Hepatocyte (in vitro differentiated cells): Measurements from ENCODE around the gene SAPCD2.
A peak's percentile ranks its signal among the peaks of the same experiment; 100 is the strongest.

Experiments used
- EZH2phosphoT487 ChIP-seq: fragments of 200-600 bp; sonication (generic); IDR thresholded peaks from one replicate; pipeline ENCODE4 v1.6.1; 2018; ENCODE audit warnings: antibody characterized with exemption, mild to moderate bottlenecking, low read depth, moderate library complexity; ENCODE audit not compliant: unreplicated experiment, severe bottlenecking
- TF ChIP-seq, protein P1 (sequence below): fragments of 200-600 bp; sonication (generic); IDR thresholded peaks from 2 replicates; pipeline ENCODE4 v1.5.1; 2016; ENCODE audit warnings: antibody characterized with exemption, mild to moderate bottlenecking; ENCODE audit not compliant: poor library complexity

- TF ChIP-seq, protein P1, sequence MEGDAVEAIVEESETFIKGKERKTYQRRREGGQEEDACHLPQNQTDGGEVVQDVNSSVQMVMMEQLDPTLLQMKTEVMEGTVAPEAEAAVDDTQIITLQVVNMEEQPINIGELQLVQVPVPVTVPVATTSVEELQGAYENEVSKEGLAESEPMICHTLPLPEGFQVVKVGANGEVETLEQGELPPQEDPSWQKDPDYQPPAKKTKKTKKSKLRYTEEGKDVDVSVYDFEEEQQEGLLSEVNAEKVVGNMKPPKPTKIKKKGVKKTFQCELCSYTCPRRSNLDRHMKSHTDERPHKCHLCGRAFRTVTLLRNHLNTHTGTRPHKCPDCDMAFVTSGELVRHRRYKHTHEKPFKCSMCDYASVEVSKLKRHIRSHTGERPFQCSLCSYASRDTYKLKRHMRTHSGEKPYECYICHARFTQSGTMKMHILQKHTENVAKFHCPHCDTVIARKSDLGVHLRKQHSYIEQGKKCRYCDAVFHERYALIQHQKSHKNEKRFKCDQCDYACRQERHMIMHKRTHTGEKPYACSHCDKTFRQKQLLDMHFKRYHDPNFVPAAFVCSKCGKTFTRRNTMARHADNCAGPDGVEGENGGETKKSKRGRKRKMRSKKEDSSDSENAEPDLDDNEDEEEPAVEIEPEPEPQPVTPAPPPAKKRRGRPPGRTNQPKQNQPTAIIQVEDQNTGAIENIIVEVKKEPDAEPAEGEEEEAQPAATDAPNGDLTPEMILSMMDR: peak; percentile 79
- no peak for TF ChIP-seq EZH2phosphoT487
Measured at GRCh38 chr9:137046088-137046787, 24.1 kb downstream of the SAPCD2 start, which contains the start of gene NPDC1.
